ENCODE results near the gene PITPNC1.

Gene PITPNC1

DNA sequence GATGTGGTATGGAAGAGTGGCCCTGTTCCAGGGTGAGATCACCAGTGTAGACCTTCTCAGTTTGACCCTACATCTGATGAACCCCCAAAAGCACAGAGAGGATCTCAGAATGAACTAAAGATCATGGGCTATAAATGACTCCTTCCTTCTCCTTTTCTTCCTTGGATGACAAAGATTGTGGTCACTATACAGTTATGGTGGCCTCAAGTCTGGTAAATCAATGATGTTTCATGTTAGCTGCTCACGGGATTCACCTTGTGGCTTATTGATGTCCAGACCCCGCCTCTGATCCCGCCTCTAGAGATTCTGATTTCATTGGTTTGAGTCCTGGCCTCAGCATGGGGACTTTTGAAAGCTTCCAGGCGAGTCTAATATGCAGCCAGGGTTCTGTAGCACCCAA, 112.2 kb downstream of the PITPNC1 start:
- Histone ChIP-seq H4K20me1 (ENCODE audit: insufficient read depth, low read length) (no peaks in the 10 kb centered on the region), H3K79me2 (ENCODE audit: low read length) (peaks cover 8% of the 10 kb centered on the region; the same call in 1 of the 2 replicates)
- TF ChIP-seq EZH2phosphoT487 (IDR thresholded peaks at IDR 0.05; ENCODE audit: low read length) (no peak), EZH2 (optimal IDR thresholded peaks at IDR 0.05; ENCODE audit: low read depth, low read length) (no peak)
- TF ChIP-seq, protein P1, sequence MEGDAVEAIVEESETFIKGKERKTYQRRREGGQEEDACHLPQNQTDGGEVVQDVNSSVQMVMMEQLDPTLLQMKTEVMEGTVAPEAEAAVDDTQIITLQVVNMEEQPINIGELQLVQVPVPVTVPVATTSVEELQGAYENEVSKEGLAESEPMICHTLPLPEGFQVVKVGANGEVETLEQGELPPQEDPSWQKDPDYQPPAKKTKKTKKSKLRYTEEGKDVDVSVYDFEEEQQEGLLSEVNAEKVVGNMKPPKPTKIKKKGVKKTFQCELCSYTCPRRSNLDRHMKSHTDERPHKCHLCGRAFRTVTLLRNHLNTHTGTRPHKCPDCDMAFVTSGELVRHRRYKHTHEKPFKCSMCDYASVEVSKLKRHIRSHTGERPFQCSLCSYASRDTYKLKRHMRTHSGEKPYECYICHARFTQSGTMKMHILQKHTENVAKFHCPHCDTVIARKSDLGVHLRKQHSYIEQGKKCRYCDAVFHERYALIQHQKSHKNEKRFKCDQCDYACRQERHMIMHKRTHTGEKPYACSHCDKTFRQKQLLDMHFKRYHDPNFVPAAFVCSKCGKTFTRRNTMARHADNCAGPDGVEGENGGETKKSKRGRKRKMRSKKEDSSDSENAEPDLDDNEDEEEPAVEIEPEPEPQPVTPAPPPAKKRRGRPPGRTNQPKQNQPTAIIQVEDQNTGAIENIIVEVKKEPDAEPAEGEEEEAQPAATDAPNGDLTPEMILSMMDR (IDR thresholded peaks at IDR 0.05; ENCODE audit: low read length) = no peak

DNA sequence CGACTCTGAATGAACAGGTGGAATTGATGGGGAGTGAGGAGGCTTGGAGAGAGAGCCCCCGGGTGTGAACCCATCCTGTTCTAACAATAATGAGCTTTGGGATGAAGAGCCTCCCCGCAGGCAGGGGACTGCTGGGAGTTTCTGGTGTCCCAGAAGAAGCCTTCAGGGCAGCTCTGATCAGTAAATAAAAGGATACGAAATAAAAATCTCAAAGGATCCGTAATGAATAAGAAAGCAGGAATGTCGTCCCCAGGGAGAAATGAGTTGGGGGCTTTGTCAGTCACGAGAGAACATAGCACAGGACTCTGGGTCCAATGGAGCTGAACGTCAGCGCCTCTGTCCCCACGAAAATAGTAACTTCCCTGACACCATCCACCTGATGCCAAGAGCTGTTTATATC, 113.4 kb downstream of the PITPNC1 start:
- no peak overlapping the region for H2AFZ ChIP-seq (ENCODE audit: low read length)
- no peaks in the 10 kb centered on the region for H3F3A ChIP-seq (ENCODE audit: insufficient read depth, low read length)
- 0 out of 2 replicates have a peak, but pooled peaks cover 2% of the 10 kb centered on the region for H3K79me2 ChIP-seq (ENCODE audit: low read length)
- no peaks in the 10 kb centered on the region for H3K36me3 ChIP-seq (replicated peaks; ENCODE audit: insufficient read depth, low read length)
- H3K27me3 ChIP-seq (replicated peaks; ENCODE audit: insufficient read depth, low read length) = no peaks in the 10 kb centered on the region
- H3K9me2 ChIP-seq (replicated peaks; ENCODE audit: insufficient read depth, low read length) = no peaks in the 10 kb centered on the region
- H3K27ac ChIP-seq (ENCODE audit: low read length) = no peak overlapping the region
- no peak overlapping the region for H3K9ac ChIP-seq (ENCODE audit: low read length)
- TF ChIP-seq EZH2phosphoT487 (IDR thresholded peaks at IDR 0.05; ENCODE audit: low read length) = no peak
- no peak for TF ChIP-seq EZH2 (optimal IDR thresholded peaks at IDR 0.05; ENCODE audit: low read depth, low read length)
- TF ChIP-seq, protein P1 (IDR thresholded peaks at IDR 0.05; ENCODE audit: low read length) = no peak
- H3K4me1 ChIP-seq (ENCODE audit: low read length) = no peaks in the 10 kb centered on the region
- H3K4me2 ChIP-seq (ENCODE audit: low read depth, low read length) = no peak overlapping the region
- no peaks in the 10 kb centered on the region for H3K9me3 ChIP-seq (replicated peaks; ENCODE audit: insufficient read depth, low read length)
- H3K4me3 ChIP-seq (ENCODE audit: low read length) = no peak overlapping the region
- H4K20me1 ChIP-seq (ENCODE audit: insufficient read depth, low read length) = no peaks in the 10 kb centered on the region
- DNase-seq = no peak

More for the DNA sequence above, 112.2 kb downstream of the PITPNC1 start:
- Histone ChIP-seq H3K4me2 (ENCODE audit: low read depth, low read length) (no peak overlapping the region), H3K27me3 (replicated peaks; ENCODE audit: insufficient read depth, low read length) (no peaks in the 10 kb centered on the region), H3K9me3 (replicated peaks; ENCODE audit: insufficient read depth, low read length) (no peaks in the 10 kb centered on the region), H3K9me2 (replicated peaks; ENCODE audit: insufficient read depth, low read length) (no peaks in the 10 kb centered on the region), H3K9ac (ENCODE audit: low read length) (no peak overlapping the region), H3F3A (ENCODE audit: insufficient read depth, low read length) (no peaks in the 10 kb centered on the region), H3K4me1 (ENCODE audit: low read length) (no peaks in the 10 kb centered on the region), H3K27ac (ENCODE audit: low read length) (no peak overlapping the region), H2AFZ (ENCODE audit: low read length) (no peak overlapping the region), H3K4me3 (ENCODE audit: low read length) (no peak overlapping the region), H3K36me3 (replicated peaks; ENCODE audit: insufficient read depth, low read length) (no peaks in the 10 kb centered on the region)
- DNase-seq = no peak

DNA sequence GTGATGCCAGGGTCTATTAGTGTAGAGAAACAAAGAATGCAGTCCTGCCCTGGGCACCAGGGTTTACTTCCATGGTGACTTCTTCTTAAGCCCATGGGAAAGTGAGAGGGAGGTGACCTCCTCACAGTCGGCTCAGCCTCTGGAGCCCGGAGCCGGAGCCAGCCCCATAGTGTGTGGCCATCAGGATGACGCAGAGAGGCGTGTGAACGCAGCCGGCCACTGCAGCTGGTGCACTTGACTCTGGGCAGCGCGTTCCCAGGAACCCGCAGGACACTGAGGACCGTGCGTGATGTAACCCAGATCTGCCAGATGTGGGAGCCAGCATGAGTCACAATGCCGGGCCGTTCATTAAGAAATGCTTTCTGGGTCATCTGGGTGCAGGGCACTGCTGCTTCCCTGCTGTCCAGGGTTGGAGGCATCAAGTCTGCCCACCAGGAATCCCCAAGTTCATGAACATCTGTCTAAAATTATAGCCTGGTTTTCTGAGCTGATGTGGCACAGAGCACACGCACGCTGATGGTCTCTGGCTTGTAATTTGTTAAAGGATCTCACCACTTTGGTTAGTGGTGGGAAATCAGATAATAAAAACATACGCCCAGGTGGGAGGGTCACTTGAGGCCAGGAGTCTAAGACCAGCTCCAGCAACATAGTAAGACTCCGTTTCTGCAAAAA, 114.1 kb downstream of the PITPNC1 start:
- H3K9ac ChIP-seq (ENCODE audit: low read length) = no peak overlapping the region
- no peaks in the 10 kb centered on the region for H3K9me3 ChIP-seq (replicated peaks; ENCODE audit: insufficient read depth, low read length)
- no peaks in the 10 kb centered on the region for H3K4me1 ChIP-seq (ENCODE audit: low read length)
- H3K27ac ChIP-seq (ENCODE audit: low read length) = no peak overlapping the region
- no peaks in the 10 kb centered on the region for H4K20me1 ChIP-seq (ENCODE audit: insufficient read depth, low read length)
- no peak overlapping the region for H2AFZ ChIP-seq (ENCODE audit: low read length)
- H3K79me2 ChIP-seq (ENCODE audit: low read length) = no peaks in the 10 kb centered on the region
- H3K4me2 ChIP-seq (ENCODE audit: low read depth, low read length) = no peak overlapping the region
- DNase-seq = no peak
- no peaks in the 10 kb centered on the region for H3F3A ChIP-seq (ENCODE audit: insufficient read depth, low read length)
- no peaks in the 10 kb centered on the region for H3K36me3 ChIP-seq (replicated peaks; ENCODE audit: insufficient read depth, low read length)
- H3K4me3 ChIP-seq (ENCODE audit: low read length) = no peak overlapping the region
- H3K27me3 ChIP-seq (replicated peaks; ENCODE audit: insufficient read depth, low read length) = no peaks in the 10 kb centered on the region
- TF ChIP-seq, protein P1 (IDR thresholded peaks at IDR 0.05; ENCODE audit: low read length) = no peak
- TF ChIP-seq EZH2phosphoT487 (IDR thresholded peaks at IDR 0.05; ENCODE audit: low read length) (no peak), EZH2 (optimal IDR thresholded peaks at IDR 0.05; ENCODE audit: low read depth, low read length) (no peak)
- H3K9me2 ChIP-seq (replicated peaks; ENCODE audit: insufficient read depth, low read length) = no peaks in the 10 kb centered on the region
